GM12801 (cell line): ENCODE data around the gene BMP7.

Experiments used
- CTCF ChIP-seq: IDR thresholded peaks from one replicate; pipeline ENCODE4 v1.5.1; 2011; ENCODE audit warnings: control low read depth; ENCODE audit not compliant: insufficient read length; ENCODE audit errors: extremely low read depth

Gene BMP7

GRCh38 chr20:57188056-57188455 lies 78.4 kb downstream of the BMP7 start:
- no peak for TF ChIP-seq CTCF

- TF ChIP-seq CTCF: no peak
Observed at GRCh38 chr20:57187068-57187634, 79.3 kb downstream of the BMP7 start.

- no peak for TF ChIP-seq CTCF
Observed at GRCh38 chr20:57186192-57186591, 80.2 kb downstream of the BMP7 start.

- no peak for TF ChIP-seq CTCF
Observed at GRCh38 chr20:57185188-57185743, 81.2 kb downstream of the BMP7 start.

- TF ChIP-seq CTCF: no peak
Observed at GRCh38 chr20:57183457-57184009, 82.9 kb downstream of the BMP7 start.

- no peak for TF ChIP-seq CTCF
Observed at GRCh38 chr20:57181639-57182038, 84.8 kb downstream of the BMP7 start.

- TF ChIP-seq CTCF: no peak
Observed at GRCh38 chr20:57180954-57181353, 85.5 kb downstream of the BMP7 start.
